HK-2 (cell line): ENCODE results near the gene NT5DC4.
A peak's percentile ranks its signal among the peaks of the same experiment; 100 is the strongest.
"Not testable (repeated sequence)": the region's sequence is repeated elsewhere in the genome, so short reads cannot be mapped to it uniquely, and the experiment has no call there.

ENCODE experiments used
- DNase-seq: peaks from one replicate; pipeline ENCODE4 v3.0.0-alpha.2; 2018; ENCODE audit not compliant: unreplicated experiment

Gene NT5DC4

DNA sequence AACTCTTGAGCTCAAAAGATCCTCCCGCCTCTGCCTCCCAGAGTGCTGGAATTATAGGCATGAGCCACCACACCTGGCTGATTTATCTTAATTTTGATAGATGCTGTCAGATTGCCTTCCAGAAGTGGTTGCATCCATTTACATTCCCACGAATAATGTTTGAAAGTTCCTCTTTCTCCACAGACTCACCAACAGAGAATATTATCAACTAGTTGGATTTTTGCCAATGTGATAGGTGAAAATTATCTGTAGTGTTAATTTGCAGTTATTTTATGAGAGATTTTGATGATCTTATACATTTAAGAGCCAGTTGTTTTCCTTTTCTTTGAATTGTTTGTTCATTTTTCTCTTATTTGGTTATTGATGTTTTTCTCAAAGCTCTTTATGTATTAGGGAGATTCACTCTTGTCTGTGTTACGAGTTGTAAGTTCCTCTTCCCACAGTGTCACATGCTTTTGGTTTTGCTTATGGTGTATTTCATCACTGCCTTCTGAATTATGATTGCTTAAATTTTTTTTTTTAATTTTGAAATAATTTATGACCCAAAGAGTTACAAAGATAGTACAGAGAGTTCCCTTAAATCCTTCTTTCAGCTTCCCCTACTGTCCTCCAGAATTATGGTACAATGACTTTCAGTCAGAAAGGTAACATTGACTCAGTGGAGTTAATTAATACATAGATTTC lies 20.7 kb upstream of the NT5DC4 start:
- no peak for DNase-seq

DNA sequence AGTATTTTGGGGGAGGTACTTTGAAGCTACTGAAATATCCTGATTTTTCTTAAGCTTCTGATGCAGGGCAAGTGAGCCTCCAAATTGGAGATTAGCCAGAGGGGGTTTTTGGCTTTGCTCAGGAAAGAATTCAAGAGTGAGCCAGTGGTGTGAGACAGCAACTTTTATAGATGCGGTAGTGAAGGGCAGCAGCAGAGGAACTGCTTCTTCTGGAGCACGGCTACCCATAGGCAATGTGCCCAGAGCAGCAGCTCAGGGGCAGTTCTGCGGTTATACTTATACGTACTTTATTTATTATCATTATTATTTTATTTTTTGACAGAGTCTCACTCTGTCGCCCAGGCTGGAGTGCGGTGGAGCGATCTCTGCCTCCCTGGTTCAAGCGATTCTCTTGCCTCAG lies 19.8 kb upstream of the NT5DC4 start:
- DNase-seq, result no peak

DNA sequence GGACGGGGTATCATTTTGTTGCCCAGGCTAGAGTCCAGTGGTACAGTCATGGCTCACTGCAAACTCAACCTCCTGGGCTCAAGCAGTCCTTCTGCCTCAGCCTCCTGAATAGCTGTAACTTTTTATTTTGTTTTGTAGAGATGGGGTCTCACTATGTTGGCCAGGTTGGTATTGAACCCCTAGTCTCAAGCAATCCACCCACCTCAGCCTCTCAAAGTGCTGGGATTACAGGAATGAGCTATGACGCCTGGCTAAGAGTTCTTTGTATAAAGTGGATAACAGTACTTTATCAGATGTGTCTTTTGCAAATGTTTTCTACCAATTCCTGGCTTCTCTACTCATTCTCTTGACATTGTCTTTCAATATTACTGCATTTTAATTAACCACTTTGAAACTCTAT lies 17.1 kb upstream of the NT5DC4 start:
- no peak for DNase-seq

DNA sequence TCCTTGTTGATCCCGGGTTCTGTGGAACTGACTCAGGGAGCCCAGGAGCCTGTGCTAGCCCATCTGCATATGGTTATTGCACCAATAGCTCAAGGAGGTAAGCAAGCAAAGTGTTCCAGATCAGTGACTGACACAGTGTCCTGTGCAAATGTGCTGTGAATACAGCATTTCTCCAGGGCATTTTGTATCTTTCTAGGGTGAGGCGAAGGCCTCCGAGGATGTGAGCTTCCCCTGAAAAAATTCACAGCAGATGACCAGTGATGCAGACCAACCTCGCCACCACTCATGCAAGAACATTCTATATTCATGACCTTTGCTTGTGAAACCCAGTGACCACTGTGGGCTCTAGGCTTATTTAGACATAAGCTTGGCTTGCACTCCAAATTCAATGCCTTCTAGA lies 15.2 kb upstream of the NT5DC4 start:
- no peak for DNase-seq

DNA sequence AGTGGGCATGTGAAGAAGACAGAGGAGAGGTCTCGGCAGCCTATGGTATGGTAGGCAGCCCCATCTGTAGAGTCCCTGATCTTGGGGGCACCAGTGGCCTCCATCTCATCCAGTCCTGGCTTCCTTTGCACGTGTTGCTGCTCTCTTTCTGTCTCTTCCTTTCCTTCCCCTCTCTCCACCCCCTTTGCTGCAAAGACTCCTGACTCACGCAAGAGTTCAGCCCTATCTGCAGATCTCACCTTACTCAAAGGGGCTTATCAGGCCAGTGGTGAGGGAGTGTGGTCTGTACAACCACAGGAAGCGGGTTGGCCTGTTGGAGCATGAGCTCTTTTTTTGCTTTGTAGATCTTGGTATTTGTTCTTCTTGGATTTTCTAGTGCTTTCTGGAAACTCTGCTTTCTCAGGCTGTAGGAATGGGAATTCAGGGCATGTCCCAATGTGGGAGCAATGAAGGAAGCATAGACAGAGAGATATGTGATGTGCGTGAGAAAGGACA lies 14.6 kb upstream of the NT5DC4 start:
- no peak for DNase-seq

DNA sequence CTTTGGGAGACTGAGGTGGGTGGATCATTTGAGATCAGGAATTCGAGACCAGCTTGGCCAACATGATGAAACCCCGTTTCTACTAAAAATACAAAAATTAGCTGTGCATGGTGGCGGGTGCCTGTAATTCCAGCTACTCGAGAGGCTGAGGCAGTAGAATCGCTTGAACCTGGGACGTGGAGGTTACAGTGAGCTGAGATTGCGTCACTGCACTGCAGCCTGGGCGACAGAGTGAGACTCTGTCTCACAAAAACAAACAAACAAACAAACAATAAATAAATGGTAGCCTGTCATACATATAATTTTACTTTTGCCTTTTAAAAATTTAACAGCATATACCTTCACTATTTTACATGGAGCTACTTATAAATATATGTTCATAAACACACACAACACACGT lies 13.9 kb upstream of the NT5DC4 start:
- DNase-seq, result not testable (repeated sequence)

DNA sequence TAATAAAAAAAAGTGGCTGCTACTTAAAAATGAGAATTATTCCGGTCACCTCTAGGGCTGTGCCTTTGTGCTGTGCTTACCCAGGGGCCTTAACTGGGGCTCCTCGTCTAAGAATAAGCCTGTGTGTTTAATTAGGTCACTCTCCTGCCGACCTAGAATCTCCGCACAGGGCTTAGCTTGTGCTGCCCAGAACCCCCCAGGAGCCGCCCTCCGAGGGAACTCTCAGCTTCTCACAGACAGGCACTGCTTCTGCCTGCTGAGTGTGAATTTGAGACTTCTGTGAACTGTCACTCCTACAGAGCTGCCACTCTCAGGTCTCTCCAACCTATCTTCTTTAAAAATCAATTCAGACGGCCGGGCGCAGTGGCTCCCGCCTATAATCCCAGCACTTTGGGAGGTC lies 11.9 kb upstream of the NT5DC4 start:
- DNase-seq, result no peak

DNA sequence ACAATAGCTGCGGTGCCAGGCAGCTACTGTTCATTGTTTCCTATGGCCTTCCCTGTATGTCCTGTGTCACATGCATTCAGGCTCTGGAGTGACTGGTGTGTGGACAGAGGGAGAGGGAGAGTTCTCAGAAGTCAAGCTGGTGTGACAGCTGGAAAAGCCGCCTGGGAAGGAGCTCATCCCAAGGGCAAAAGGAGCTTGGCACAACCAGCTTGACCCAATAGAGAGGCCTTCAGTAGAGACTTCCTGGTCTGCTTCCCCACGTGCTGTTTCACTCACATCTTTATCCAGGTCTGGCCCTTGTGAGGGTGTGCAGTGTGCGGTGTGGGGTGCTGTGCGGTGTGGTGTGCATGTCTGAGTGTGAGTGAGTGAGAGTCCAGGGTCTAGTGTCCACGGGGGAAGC lies 11.1 kb upstream of the NT5DC4 start:
- no peak for DNase-seq

DNA sequence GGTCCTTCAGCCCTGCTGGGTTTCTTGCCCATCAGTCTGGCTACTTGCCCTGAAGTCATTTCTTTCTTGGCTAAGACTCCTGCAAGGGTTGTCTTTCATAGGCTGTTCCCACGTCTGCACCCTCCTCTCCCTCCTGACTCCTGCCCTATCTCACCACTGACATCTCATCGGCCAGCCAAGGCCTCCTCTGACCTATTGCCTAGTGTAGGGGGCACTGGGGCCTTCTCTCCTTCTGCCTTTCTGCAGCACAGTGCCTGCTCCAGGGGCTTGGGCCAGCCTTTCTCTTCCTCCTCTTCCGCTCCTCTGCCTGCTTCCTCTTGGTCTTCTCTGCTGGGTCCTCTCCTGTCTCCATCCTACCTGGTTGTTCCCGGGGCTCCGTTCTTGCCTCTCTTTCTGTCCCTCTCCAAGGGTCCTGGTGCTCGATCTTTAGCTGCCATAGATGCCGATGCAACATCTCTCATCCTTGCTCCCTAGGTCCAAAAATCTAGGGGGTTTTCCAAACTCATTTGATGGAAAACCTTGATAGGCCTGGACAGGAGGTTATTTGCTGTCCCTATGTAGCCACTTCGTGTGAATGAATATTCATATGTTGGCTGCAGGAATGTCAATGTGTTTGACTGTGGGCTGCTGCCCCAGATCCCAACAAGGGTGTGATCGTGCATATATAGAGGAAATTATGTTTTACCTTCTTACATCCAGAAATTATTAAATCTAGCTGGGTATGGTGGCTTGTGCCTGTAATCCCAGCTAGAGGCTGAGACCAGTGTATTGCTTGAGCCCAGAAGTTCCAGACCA lies 9.7 kb upstream of the NT5DC4 start:
- no peak for DNase-seq

DNA sequence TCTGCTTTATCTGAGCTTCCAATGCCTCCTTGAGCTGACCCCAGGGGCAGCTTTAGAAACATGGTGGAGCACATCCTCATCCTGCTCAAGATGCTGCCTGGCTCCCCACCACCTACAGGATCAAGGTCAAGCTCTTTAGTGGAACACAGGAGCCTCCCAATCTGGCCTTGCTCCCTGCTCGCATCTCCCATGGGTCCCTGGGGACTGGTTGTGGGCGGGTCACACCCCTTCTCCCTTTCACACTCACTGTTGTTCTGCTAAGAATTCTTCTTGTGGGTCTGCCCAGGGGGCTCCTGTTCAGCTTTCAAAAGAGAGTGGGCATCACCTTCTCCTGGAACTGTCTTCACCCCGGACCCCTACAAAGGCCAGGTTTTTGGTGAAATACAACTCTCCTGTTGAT lies 8.4 kb upstream of the NT5DC4 start:
- DNase-seq, result no peak

DNA sequence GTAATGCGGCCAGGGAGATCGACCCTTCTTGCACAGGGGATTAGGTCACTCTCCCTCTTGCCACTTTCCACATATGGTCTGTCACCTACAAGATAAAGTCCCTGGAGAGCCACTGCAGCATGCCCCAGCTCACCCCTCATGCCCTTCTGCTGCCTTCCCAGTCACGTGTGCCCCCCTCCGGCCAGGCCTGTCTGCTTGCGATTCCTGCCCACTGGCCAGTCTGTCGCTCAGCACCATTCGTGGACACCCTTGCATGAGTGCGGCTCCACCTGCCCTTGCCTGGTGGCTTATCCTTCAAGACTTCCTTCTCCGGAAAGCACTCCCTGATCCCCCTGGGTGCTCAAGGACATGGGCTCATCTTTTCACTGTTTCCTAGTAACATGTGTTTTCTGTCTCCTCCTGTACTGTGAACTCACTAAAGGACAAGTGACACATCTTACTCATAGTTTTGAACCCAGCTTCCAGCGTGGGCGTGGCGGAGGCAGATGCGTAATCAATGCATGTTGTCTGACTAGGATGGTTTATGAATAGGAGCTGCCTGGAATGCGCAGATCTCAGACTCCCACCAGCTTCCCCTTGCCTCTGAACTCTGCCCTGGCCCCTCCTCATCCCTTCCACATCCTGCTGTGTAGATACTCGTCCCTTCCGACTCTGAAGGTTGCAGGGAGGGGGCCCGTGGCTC lies 7.8 kb upstream of the NT5DC4 start:
- DNase-seq, result no peak

DNA sequence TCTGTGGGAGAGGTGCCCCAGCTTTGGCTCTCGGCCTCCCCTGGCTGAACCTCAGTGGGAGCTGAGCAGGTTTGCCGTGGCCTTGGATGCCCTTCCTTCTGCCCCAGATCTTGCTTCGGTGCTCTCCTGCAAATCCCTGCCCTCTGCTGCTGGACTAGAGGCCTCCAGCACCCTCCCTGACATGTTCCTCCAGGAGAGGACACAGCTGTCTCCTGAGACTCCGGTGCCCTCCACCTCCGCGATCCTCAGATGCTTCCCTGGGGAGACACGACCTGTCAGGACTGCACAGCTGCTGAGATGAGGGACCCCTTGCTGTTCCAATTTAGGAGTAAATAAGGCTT lies 7.3 kb upstream of the NT5DC4 start:
- no peak for DNase-seq

DNA sequence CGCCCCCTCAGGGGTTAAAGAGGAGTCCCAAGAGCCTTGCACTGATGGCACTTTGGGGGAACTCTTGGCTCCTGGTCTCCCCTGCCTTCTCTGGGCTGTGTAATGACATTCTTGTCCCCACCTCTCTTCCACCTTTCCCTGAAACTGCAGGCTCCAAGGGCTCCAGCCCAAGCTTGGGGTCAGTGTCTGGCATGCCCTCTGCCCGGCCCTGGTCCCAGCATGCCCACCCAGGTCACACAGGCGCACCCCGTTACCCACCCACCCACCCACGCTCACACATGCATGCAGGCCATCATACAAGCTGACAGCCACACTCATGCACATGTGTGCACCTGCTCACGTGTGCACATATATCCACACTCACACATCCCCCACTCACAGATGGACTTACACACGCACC lies 6.9 kb upstream of the NT5DC4 start:
- DNase-seq, result no peak

DNA sequence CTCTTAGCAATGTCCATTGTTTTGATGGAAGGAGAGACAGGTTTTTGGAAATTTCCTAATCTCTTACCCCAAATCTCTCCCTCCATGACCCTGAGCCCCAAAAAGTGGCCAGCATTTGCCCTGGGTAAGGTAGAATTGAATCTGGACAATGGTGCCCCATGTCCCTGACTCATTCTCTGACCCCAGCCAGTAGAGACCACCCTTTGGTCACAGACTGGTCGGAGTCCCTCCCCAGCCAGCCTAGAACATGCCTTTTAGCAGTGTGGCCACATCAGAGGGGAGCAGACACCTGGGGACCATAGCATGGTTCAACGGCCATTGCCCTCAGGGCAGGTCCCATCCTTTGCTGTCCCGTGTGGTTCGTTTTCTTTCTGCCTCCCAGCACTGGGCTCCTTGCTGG lies 6.5 kb upstream of the NT5DC4 start:
- DNase-seq, result no peak

DNA sequence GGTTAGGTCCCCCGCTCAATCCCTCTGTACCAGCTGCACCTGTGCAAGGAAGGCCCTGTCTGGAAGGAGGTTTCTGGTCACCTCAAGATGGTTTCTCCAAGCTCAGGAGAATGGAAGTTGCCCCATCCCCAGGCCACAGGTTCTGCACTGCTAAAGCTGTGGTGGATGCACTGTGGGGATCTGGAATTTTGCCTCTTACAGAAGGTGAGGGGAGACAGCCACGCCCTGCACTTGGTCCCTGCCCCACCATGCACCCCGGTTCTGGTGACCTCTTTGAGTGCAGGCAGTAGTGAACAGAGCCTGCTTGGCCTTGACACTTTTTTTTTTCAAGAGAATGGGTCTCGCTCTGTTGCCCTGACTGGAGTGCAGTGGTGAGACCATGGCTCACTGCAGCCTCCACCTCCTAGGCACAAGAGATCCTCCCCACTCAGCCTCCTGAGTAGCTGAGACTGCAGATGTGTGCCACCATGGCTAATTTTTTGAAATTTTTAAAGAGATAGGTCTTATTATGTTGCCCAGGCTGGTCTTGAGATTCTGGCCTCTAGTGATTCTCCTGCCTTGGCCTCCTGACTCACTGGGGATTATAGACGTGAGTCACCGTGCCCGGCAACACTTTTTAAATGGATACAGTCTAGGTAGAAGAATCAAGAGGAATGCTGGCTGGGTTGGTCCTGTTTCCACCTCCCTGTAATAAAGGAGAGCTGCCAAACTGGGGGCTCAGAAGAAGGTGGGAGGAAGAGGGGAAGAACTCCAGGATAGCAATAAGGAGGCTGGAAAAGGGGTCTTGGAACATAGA lies 5.8 kb upstream of the NT5DC4 start:
- peak; percentile 45 for DNase-seq

DNA sequence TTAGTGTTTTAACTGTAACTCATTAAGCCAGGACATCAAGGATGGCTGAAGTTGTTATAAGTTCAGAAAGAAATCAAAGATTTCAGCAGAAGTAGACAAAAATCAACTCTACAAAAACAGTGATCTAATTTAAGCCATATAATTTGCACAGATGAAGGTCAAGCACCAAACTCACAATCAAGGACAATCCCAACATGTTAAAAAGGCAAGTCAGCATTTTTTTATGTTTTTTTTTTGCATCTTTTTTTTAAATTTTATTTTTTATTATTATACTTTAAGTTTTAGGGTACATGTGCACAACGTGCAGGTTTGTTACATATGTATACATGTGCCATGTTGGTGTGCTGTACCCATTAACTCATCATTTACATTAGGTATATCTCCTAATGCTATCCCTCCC lies 4.7 kb upstream of the NT5DC4 start:
- DNase-seq, result not testable (repeated sequence)

DNA sequence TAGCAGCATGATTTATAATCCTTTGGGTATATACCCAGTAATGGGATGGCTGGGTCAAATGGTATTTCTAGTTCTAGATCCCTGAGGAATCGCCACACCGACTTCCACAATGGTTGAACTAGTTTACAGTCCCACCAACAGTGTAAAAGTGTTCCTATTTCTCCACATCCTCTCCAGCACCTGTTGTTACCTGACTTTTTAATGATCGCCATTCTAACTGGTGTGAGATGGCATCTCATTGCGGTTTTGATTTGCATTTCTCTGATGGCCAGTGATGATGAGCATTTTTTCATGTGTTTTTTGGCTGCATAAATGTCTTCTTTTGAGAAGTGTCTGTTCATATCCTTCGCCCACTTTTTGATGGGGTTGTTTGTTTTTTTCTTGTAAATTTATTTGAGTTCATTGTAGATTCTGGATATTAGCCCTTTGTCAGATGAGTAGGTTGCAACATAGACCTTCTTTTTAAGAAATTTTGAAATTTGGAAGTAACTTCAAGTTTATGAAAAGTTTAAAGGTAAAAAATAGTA lies 3.9 kb upstream of the NT5DC4 start:
- not testable (repeated sequence) for DNase-seq

DNA sequence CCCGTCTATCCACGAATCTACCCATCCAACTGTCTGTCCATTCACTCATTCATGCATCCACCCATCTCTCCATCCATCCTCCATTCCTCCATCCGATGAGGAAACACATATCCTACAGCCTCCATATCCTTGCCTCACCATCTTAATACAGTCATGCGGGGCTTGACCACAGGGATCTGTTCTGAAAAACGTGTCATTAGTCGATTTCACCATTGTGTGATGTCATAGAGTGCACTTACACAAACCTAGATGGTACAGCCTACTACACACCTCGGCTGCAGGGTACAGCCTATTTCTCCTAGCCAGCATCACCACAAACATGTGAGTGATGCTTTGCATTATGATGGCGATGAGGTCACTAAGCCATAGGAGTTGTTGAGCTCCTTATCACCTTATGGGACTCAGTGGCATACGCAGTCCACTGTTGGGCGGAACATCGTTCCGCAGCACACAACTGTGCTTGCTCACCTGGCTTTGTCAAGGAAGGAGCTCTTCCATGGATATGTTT lies 1.9 kb upstream of the NT5DC4 start:
- DNase-seq, result no peak

DNA sequence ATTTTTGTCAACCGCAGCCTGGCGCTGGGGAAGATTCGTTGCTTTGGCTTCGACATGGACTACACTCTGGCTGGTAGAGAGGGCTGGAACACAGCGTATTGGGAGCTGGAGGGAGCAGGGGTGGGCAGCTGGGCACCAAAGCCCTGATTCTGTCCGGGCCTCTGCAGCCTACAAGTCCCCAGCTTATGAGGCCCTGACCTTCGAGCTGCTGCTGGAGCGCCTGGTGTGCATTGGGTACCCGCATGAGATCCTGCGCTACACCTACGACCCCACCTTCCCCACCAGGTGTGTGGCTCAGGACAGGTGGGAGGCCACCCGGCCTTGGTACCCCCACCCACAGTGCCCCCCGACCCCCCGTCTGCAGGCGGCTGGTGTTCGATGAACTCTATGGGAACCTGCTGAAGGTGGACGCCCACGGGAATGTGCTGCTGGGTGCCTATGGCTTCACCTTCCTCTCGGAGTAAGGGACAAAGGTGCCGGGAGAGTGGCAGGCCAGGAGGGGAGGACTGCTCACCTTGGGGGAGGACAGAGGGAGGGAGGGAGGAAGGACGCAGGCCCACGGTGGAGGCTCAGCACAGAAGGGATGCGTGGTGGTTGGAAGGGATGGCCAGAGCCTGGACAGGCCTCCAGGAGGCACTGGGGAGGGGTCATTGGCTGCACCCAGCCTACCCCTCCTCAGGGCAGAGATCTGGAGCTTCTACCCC lies 1.2 kb downstream of the NT5DC4 start:
- DNase-seq, result no peak

DNA sequence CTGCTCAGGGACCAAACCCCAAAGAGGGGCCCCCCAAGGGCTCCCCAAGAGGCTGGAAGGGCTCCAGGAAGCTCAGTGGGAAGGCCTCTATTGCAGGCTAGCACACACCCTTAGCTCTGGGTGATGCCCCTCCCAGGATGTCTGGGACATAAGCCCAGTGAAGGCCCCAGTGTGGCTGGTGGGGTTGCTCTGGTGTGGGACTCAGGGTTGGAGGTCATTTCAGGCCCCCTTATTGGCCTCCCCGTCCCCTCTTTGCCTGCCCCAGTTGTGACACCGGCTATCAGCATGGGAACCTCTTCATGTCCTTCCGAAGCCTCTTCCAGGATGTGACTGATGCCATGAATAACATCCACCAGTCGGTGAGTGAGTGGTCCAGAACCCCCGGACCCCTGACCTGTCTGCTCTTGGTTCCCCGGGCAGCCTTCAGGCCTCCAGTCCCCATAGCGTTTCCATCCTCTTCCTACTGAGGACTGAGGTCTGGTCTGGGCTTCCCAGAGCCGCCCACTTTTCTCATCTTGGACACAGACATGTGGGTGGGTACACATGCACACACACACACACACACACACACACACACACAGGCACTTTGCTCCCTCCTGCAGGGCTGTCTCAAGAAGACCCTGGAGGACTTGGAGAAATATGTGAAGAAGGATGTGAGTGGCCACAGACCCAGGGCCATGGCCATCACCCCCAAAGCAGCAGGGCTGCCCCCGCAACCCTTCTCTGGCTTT lies 2.2 kb downstream of the NT5DC4 start:
- DNase-seq, result no peak
